Measurements from ENCODE around the gene LMOD2. TPM values are rescaled to one million over a fixed set of nuclear protein-coding genes. Genes with fewer than 3 reads are reported as not detected.
A peak's percentile ranks its signal among the peaks of the same experiment; 100 is the strongest.

Gene LMOD2
- total and polyA plus RNA-seq, 9 of the 15 experiments (the other 6 are each of a cell fraction or from before 2014, with no cell fraction given) = 0.04 TPM; not detected in 8

GRCh38 chr7:123637203-123637602 is 18.5 kb upstream of the LMOD2 start:
- in situ Hi-C loops (cut with MboI) = no loop called here
- Histone ChIP-seq H3K9me3 (replicated peaks; ENCODE audit: control insufficient read depth, insufficient read depth, low read depth, low read length) (no peaks in the 10 kb centered on the region), H4K20me1 (replicated peaks; ENCODE audit: control insufficient read depth, insufficient read depth, low read length) (no peaks in the 10 kb centered on the region), H3K27ac (ENCODE audit: extremely low read depth, low read depth, low read length) (no peak overlapping the region), H3K9me1 (ENCODE audit: control insufficient read depth, insufficient read depth, low read length) (no peaks in the 10 kb centered on the region), H2AFZ (ENCODE audit: low read depth, low read length) (no peak overlapping the region), H3K79me2 (ENCODE audit: control insufficient read depth, insufficient read depth, low read length) (no peaks in the 10 kb centered on the region), H3K4me1 (replicated peaks in 1 of 2; ENCODE audit: control insufficient read depth in 2 of 2, insufficient read depth in 2 of 2, low read length in 2 of 2) (no peaks in the 10 kb centered on the region), H3K4me3 (no peak overlapping the region), H3K9ac (ENCODE audit: insufficient read depth in 1 of 2, low read depth in 2 of 2, low read length in 2 of 2) (no peak overlapping the region), H3K4me2 (ENCODE audit: insufficient read depth, low read length) (no peak overlapping the region), H3K36me3 (ENCODE audit: control insufficient read depth, insufficient read depth, low read length) (no peaks in the 10 kb centered on the region), H3K27me3 (ENCODE audit: control insufficient read depth in 2 of 2, insufficient read depth in 2 of 2, low read length in 2 of 2) (no peaks in the 10 kb centered on the region)
- no peak for DNase-seq (ENCODE audit: extremely low read depth in 1 of 4, low spot score in 3 of 4)
- peak; percentile 60 for ATAC-seq
- ChIA-PET POLR2A (interaction anchor here (0.9 to 1.1 kb wide), 2 partner anchors 28 to 84 kb away, joined by 3 to 4 read pairs; no protein-coding TSS in a partner anchor), CTCF (ENCODE audit: low intra/inter-chr PET ratio) (interaction anchor here (0.6 to 2.1 kb wide), 2 partner anchors 46 to 409 kb away, joined by 3 to 12 read pairs; no protein-coding TSS in a partner anchor)
- WGBS (ENCODE audit: insufficient coverage, low coverage, missing lambda C conversion rate) = 1% methylated on average over 3 of the region's 3 CpGs
- FAIRE-seq = no peak
- intact Hi-C loops (cut with micrococcal nuclease) = loop anchor here (5.0 kb wide), 1 partner anchor 1150 kb away; no protein-coding TSS in a partner anchor
- no TSS peak for BruUV-seq (replicated peaks)
- no peak for TF ChIP-seq PATZ1 (CRISPR knock-in tag; IDR thresholded peaks at IDR 0.05; ENCODE audit: borderline replicate concordance)
- no peak for TF ChIP-seq ZNF197 (CRISPR knock-in tag; IDR thresholded peaks at IDR 0.05; ENCODE audit: low read depth)
- TF ChIP-seq NFIX (CRISPR knock-in tag; IDR thresholded peaks at IDR 0.05; ENCODE audit: low read depth) = no peak
- TF ChIP-seq ZNF3 (CRISPR knock-in tag; IDR thresholded peaks at IDR 0.05) = no peak
- TF ChIP-seq RFX5 (IDR thresholded peaks at IDR 0.05; ENCODE audit: low read depth, low read length) = no peak
- TF ChIP-seq RAD21 (CRISPR knock-in tag; conservative IDR thresholded peaks at IDR 0.05 in 1 of 2, IDR thresholded peaks at IDR 0.05 in 1 of 2) = peak; percentile 33 to 37
- no peak for TF ChIP-seq NCOR1 (IDR thresholded peaks at IDR 0.05)
- no peak for TF ChIP-seq U2AF1 (optimal IDR thresholded peaks at IDR 0.05; ENCODE audit: low read depth, low read length)
- peak in 1 of 3 experiments; percentile 28; a peak in 2 of 6 replicates for TF ChIP-seq CTCF (IDR thresholded peaks at IDR 0.05 in 2 of 3, conservative IDR thresholded peaks at IDR 0.05 in 1 of 3; ENCODE audit: insufficient read depth in 2 of 3, low read depth in 1 of 3, low read length in 3 of 3)
- no peak for TF ChIP-seq NFRKB (IDR thresholded peaks at IDR 0.05; ENCODE audit: low read depth)
